Adrenal gland (tissue), 12 donors: ENCODE results near the gene HOXC6. TPM values are rescaled to one million over a fixed set of nuclear protein-coding genes. Genes with fewer than 3 reads are reported as not detected.

ENCODE experiments used
- DNase-seq, 7 donors: peaks; one replicate each; pipeline ENCODE4 v3.0.0-alpha.2; 2019 to 2020
- H3K27ac ChIP-seq, 5 donors: fragments of 200-600 bp; sonication (generic) in 4 of 5; 1 replicate in 3 of 5; 2 replicates in 2 of 5; pipeline versions ENCODE4 v1.5.1 to v1.8.0; 2016 to 2020; ENCODE audit warnings: mild to moderate bottlenecking in 1 of 5
- H3K27me3 ChIP-seq: fragments of 200-600 bp; 2 replicates; pipeline ENCODE4 v1.8.0; 2021
- H3K36me3 ChIP-seq, 2 donors: fragments of 200-600 bp; replicated peaks in 1 of 2; 1 replicate in 1 of 2; 2 replicates in 1 of 2; pipeline versions ENCODE4 v1.5.1 to v1.8.0; 2018 to 2022
- H3K4me1 ChIP-seq, 2 donors: fragments of 200-600 bp; replicated peaks in 1 of 2; 1 replicate in 1 of 2; 2 replicates in 1 of 2; pipeline versions ENCODE4 v1.5.1 to v1.8.0; 2018 to 2021
- H3K4me3 ChIP-seq, 4 donors: fragments of 200-600 bp; sonication (generic) in 3 of 4; one replicate each; pipeline ENCODE4 v1.5.1; 2016 to 2018
- H3K9me3 ChIP-seq, 3 donors: fragments of 200-600 bp; sonication (generic) in 1 of 3; replicated peaks in 1 of 3; 1 replicate in 2 of 3; 2 replicates in 1 of 3; pipeline versions ENCODE4 v1.5.1 to v1.8.0; 2016 to 2021
- POLR2A ChIP-seq, 2 donors: fragments of 450-650 bp; IDR thresholded peaks; one replicate each; pipeline ENCODE4 v1.6.1; 2017; ENCODE audit warnings: antibody characterized with exemption in 2 of 2, mild to moderate bottlenecking in 2 of 2, moderate library complexity in 1 of 2
- WGBS, 4 donors: extraction: QIAGEN DNeasy Blood & Tissue Kit in 2 of 4; methylation state at CpG; one replicate each; pipeline versions ENCODE4 v1.1.5 to v1.1.7; 2013 to 2017; 5-methylcytosine and 5-hydroxymethylcytosine counted together
- intact Hi-C, 2 donors: fragments of 100-400 bp; cut with DNase I; formaldehyde crosslinking; loops; one replicate each; pipeline versions ENCODE4 v1.14.1 to v1.15.0; 2022 to 2023
- polyA plus RNA-seq, 3 donors: library from polyadenylated mRNA; stranded (reverse); fragments of 200-250 nt in 2 of 3; fragments of 350-450 nt in 1 of 3; fragmentation: Illumina TruSeq in 1 of 3; extraction: RNeasy Lipid Tissue Mini Kit (QIAGEN cat#74804) in 1 of 3; gene quantifications; one replicate each; pipeline ENCODE4 v1.2.3, GENCODE V29; 2013 to 2014
- total RNA-seq, 9 donors: library from RNA; depleted of rRNA in 4 of 9; stranded (reverse); fragments of >200 nt in 4 of 9; fragments of 120-200 nt in 1 of 9; fragmentation: NEBNext Ultra II Directional in 1 of 9; extraction: Animal tissue kit (Norgen Biotek cat#: 25700) in 1 of 9; gene quantifications; one replicate each; pipeline versions ENCODE4 v1.1.0 to v1.2.4, GENCODE V29; 2013 to 2023
- TF ChIP-seq, protein P1 (sequence below), 6 experiments: fragments of 450-650 bp in 4 of 6; fragments of 200-600 bp in 2 of 6; sonication (generic) in 1 of 6; IDR thresholded peaks; 1 replicate in 5 of 6; 2 replicates in 1 of 6; pipeline versions ENCODE4 v1.5.1 to v1.8.0; 2016 to 2021; ENCODE audit warnings: antibody characterized with exemption in 6 of 6, mild to moderate bottlenecking in 2 of 6, moderate library complexity in 1 of 6
- donor health status: healthy with polysubstance abuse.
- donor health status: Bipolar disorder and iron deficiency.
- donor health status: DM: yes; HTN: yes; CAD: no.
- donor health status: DM: no; HTN: no; CAD: no.
- donor health status: DM: no; HTN: no; CAD: no.
- donor health status: DM: yes; HTN: yes; CAD: no.

The HOXC6 gene
- total and polyA plus RNA-seq, 12 donors, result 1.5 to 23.1 (median 13.2) TPM

DNA sequence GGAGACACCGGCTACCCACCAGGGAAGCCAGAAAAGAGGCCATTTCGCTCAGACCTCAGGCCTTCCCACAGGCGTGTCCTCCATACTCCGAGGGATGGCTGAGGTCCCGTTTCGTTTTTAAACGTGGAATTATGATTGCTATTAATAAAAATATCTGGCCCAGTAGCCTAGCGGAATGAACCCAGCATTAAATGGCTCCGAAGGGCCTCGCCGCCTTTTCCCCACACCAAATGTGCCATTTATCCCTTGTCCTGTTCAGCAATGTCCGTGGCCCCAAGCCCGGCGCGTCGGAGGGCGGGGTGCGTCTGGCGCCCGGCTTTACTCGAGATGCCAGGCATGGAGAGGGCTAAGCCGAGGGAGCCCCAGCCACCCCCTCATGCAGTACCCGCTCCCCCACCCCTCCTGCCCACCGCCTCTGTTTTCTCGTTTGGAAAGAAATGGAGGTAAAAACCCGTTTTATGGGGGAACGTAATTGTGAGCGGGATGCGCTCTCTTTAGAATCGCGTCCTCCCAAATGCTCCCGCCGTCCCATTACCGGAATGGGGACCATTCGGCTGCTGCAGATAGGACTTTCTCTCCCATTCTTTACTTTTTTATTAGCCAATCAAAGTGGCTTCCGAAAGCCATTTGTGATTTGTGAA lies 13.7 kb upstream of the HOXC6 start:
- DNase-seq, result no peak
- TF ChIP-seq, protein P1, sequence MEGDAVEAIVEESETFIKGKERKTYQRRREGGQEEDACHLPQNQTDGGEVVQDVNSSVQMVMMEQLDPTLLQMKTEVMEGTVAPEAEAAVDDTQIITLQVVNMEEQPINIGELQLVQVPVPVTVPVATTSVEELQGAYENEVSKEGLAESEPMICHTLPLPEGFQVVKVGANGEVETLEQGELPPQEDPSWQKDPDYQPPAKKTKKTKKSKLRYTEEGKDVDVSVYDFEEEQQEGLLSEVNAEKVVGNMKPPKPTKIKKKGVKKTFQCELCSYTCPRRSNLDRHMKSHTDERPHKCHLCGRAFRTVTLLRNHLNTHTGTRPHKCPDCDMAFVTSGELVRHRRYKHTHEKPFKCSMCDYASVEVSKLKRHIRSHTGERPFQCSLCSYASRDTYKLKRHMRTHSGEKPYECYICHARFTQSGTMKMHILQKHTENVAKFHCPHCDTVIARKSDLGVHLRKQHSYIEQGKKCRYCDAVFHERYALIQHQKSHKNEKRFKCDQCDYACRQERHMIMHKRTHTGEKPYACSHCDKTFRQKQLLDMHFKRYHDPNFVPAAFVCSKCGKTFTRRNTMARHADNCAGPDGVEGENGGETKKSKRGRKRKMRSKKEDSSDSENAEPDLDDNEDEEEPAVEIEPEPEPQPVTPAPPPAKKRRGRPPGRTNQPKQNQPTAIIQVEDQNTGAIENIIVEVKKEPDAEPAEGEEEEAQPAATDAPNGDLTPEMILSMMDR (IDR thresholded peaks at IDR 0.05), result no peak
- TF ChIP-seq POLR2A (IDR thresholded peaks at IDR 0.05), result no peak
- Histone ChIP-seq H3K4me3 (no peak overlapping the region), H3K27me3 (no peaks in the 10 kb centered on the region), H3K4me1 (peaks cover 2 to 5% of the 10 kb centered on the region in 2 donors), H3K27ac (peak overlapping the region in 3 of 5 donors; percentile 52 to 77 (median 74)), H3K9me3 (no peaks in the 10 kb centered on the region), H3K36me3 (no peaks in the 10 kb centered on the region)
- 44 to 69% (median 48%) methylated on average over 27 to 36 of the region's 36 CpGs for WGBS, 4 donors
- intact Hi-C loops, result no loop called here

DNA sequence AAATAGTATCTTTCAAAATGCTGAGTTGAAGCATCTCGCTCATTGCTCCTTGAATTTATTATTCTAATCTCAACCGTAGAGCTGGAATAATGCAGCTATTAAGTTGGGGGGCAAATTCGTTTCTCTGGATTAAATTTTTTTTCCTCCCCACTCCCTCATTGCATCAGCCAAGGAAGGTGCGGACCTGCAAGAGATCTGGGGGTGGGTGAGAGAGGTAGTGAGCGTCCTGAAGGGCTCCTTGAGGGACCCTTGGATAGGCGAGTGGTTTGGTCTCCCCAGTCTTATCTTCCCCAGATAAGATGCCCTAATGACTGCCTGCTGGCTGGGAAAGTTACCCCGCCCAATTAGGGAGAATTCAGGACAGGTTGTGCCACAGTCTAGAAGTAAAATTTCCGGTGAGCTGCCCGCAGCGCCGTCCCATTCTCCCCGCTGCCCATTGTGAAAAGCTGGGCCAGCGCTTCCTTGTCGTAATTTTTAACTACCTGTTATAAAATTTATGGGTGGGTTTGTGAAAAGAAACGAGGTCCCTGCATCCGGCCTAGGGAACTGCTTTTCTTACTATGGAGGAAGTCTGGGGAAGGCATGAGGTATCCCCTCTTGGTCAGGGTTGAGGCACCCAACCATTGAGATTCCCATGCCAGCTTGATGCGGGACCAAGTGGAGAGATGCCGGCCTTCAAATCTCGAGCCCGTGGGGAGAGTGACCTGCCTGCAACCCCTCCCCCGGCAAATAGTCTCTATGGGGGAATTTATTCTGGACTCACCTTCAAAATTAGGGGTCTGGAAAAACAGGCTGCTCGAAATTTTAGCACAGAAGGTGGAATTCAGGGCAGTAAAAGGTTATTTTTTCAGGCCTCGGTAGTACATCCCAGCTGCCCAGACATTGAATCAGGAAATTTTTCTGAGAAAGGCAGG lies 13.0 kb upstream of the HOXC6 start:
- no peak for TF ChIP-seq POLR2A (IDR thresholded peaks at IDR 0.05)
- TF ChIP-seq, protein P1 (IDR thresholded peaks at IDR 0.05), result no peak
- no peaks in the 10 kb centered on the region for H3K27me3 ChIP-seq
- no peaks in the 10 kb centered on the region for H3K9me3 ChIP-seq
- peaks cover 7 to 8% of the 10 kb centered on the region in 2 donors for H3K4me1 ChIP-seq
- H3K27ac ChIP-seq, result peak overlapping the region in 2 of 5 donors; percentile 5 to 95
- no peak overlapping the region for H3K4me3 ChIP-seq
- intact Hi-C loops, result no loop called here
- 58 to 73% (median 62%) methylated on average over 23 of the region's 23 CpGs for whole genome bisulfite sequencing, 4 donors
- H3K36me3 ChIP-seq, result no peaks in the 10 kb centered on the region
- DNase-seq, result no peak

DNA sequence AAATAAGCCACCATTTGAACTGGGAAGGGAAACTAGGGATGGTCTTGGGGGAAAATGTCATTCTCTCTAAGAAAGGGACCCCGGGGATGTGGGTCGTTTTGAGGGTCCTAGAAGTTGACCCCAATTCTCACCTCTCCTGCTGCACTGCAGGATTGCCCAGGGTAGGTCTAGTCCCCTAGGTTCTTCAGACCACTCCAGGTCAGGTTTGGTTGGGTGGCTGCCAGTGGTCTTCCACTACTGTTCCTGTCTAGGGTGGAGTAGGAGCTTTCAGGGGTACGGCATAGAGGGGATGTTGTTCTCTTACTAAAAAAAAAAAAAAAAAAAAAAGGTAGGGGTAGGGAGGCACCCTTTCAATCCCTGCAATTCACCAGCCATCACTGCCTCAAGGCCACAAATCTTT lies 12.2 kb upstream of the HOXC6 start:
- Histone ChIP-seq H3K4me1 (peaks cover 11 to 15% of the 10 kb centered on the region in 2 donors), H3K9me3 (no peaks in the 10 kb centered on the region), H3K27ac (peak overlapping the region in 4 of 5 donors; percentile 86 to 96 (median 93)), H3K36me3 (no peaks in the 10 kb centered on the region), H3K27me3 (no peaks in the 10 kb centered on the region), H3K4me3 (peak overlapping the region in 2 of 4 donors; percentile 46 to 73)
- no peak for TF ChIP-seq POLR2A (IDR thresholded peaks at IDR 0.05)
- TF ChIP-seq, protein P1 (IDR thresholded peaks at IDR 0.05), result no peak
- intact Hi-C loops, result no loop called here
- 29 to 46% (median 38%) methylated on average over 3 of the region's 3 CpGs for WGBS, 4 donors
- no peak for DNase-seq

DNA sequence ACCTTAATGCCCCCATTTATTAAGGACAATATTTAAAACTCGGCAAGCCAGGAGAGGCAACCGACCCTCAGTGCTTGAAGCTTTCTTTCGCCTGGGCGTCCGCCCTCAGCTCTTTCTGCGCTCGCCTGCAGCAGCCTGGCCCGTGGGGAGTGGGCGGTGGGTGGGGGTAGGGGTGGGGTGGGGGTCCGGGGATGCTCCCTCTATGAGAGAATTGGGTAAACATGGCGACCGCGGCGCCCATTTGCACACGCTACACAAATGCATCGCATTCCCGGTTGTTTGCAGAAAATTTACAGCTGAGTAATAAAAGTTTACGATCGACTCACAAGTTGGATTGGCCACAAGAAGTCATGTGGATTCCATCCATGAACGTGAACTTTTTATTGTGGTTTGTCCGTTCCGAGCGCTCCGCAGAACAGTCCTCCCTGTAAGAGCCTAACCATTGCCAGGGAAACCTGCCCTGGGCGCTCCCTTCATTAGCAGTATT lies 11.7 kb upstream of the HOXC6 start:
- H3K36me3 ChIP-seq, result no peaks in the 10 kb centered on the region
- H3K27me3 ChIP-seq, result no peaks in the 10 kb centered on the region
- H3K4me1 ChIP-seq, result peaks cover 11 to 15% of the 10 kb centered on the region in 2 donors
- intact Hi-C loops, result no loop called here
- TF ChIP-seq, protein P1 (IDR thresholded peaks at IDR 0.05), result no peak
- no peak for TF ChIP-seq POLR2A (IDR thresholded peaks at IDR 0.05)
- peak; percentile 18 to 76 (median 56) for DNase-seq
- no peaks in the 10 kb centered on the region for H3K9me3 ChIP-seq
- peak overlapping the region in 4 of 5 donors; percentile 86 to 96 (median 93) for H3K27ac ChIP-seq
- 3 to 5% (median 3%) methylated on average over 25 of the region's 25 CpGs for WGBS, 4 donors
- peak overlapping the region in 2 of 4 donors; percentile 46 to 73 for H3K4me3 ChIP-seq
